Measurements from ENCODE around the gene OR1E2.
"Not testable (repeated sequence)": the region's sequence is repeated elsewhere in the genome, so short reads cannot be mapped to it uniquely, and the experiment has no call there.

OR1E2 gene

GRCh38 chr17:3411070-3411469 is 22.6 kb downstream of the OR1E2 start, which contains the start of gene OR3A3:
TSS of gene OR3A3 (plus strand) at chr17:3411370.
- H3K9me2 ChIP-seq (replicated peaks; ENCODE audit: control insufficient read depth, low read length), result no peaks in the 10 kb centered on the region
- no peak for TF ChIP-seq CTCF (IDR thresholded peaks at IDR 0.05; ENCODE audit: low read depth, low read length, poor library complexity, severe bottlenecking)
- no peak for TF ChIP-seq EZH2phosphoT487 (IDR thresholded peaks at IDR 0.05; ENCODE audit: borderline replicate concordance, low read length)
- H3K27ac ChIP-seq (ENCODE audit: low read depth, low read length), result no peak within 1 kb of the TSS
- H3K27me3 ChIP-seq (ENCODE audit: control insufficient read depth, low read length), result no peaks in the 10 kb centered on the region
- no peaks in the 10 kb centered on the region for H4K20me1 ChIP-seq (ENCODE audit: control insufficient read depth, insufficient read depth, low read depth, low read length)
- no peaks in the 10 kb centered on the region for H3F3A ChIP-seq (ENCODE audit: control insufficient read depth, insufficient read depth)
- H3K79me2 ChIP-seq (ENCODE audit: control insufficient read depth, low read length), result no peaks in the 10 kb centered on the region
- H3K4me1 ChIP-seq (ENCODE audit: control insufficient read depth, low read length), result no peaks in the 10 kb centered on the region
- no peak within 1 kb of the TSS for H3K4me3 ChIP-seq (ENCODE audit: low read length)
- H3K4me2 ChIP-seq (ENCODE audit: low read length), result no peak within 1 kb of the TSS
- H3K9me3 ChIP-seq (ENCODE audit: control insufficient read depth, insufficient read depth, low read length), result peaks cover 7% of the 10 kb centered on the region
- H3K36me3 ChIP-seq (ENCODE audit: control insufficient read depth, low read length), result no peaks in the 10 kb centered on the region

GRCh38 chr17:3403856-3404255 is 29.8 kb downstream of the OR1E2 start:
- not testable (repeated sequence) for H3K9me3 ChIP-seq (ENCODE audit: control insufficient read depth, insufficient read depth, low read length); H3K27ac ChIP-seq (ENCODE audit: low read depth, low read length); H3K4me2 ChIP-seq (ENCODE audit: low read length); H3K4me1 ChIP-seq (ENCODE audit: control insufficient read depth, low read length); H3K27me3 ChIP-seq (ENCODE audit: control insufficient read depth, low read length); H3K9me2 ChIP-seq (replicated peaks; ENCODE audit: control insufficient read depth, low read length); H3K4me3 ChIP-seq (ENCODE audit: low read length); H3F3A ChIP-seq (ENCODE audit: control insufficient read depth, insufficient read depth); H4K20me1 ChIP-seq (ENCODE audit: control insufficient read depth, insufficient read depth, low read depth, low read length); H3K79me2 ChIP-seq (ENCODE audit: control insufficient read depth, low read length); H3K36me3 ChIP-seq (ENCODE audit: control insufficient read depth, low read length)

- no peak overlapping the region for H3K27ac ChIP-seq (ENCODE audit: low read depth, low read length)
- no peaks in the 10 kb centered on the region for H3F3A ChIP-seq (ENCODE audit: control insufficient read depth, insufficient read depth)
- no peak overlapping the region for H3K4me3 ChIP-seq (ENCODE audit: low read length)
- H3K9me2 ChIP-seq (replicated peaks; ENCODE audit: control insufficient read depth, low read length), result no peaks in the 10 kb centered on the region
- peaks cover 8% of the 10 kb centered on the region; the same call in 1 of the 2 replicates for H3K27me3 ChIP-seq (ENCODE audit: control insufficient read depth, low read length)
- no peaks in the 10 kb centered on the region for H3K79me2 ChIP-seq (ENCODE audit: control insufficient read depth, low read length)
- TF ChIP-seq EZH2phosphoT487 (IDR thresholded peaks at IDR 0.05; ENCODE audit: borderline replicate concordance, low read length) (no peak), CTCF (IDR thresholded peaks at IDR 0.05; ENCODE audit: low read depth, low read length, poor library complexity, severe bottlenecking) (no peak)
- H4K20me1 ChIP-seq (ENCODE audit: control insufficient read depth, insufficient read depth, low read depth, low read length), result no peaks in the 10 kb centered on the region
- no peaks in the 10 kb centered on the region for H3K4me1 ChIP-seq (ENCODE audit: control insufficient read depth, low read length)
- H3K9me3 ChIP-seq (ENCODE audit: control insufficient read depth, insufficient read depth, low read length), result no peaks in the 10 kb centered on the region; the same call in 1 of the 2 replicates
- H3K4me2 ChIP-seq (ENCODE audit: low read length), result no peak overlapping the region
- H3K36me3 ChIP-seq (ENCODE audit: control insufficient read depth, low read length), result no peaks in the 10 kb centered on the region
Observed at GRCh38 chr17:3401786-3402185, 31.9 kb downstream of the OR1E2 start.

- no peak for TF ChIP-seq CTCF (IDR thresholded peaks at IDR 0.05; ENCODE audit: low read depth, low read length, poor library complexity, severe bottlenecking)
- no peak for TF ChIP-seq EZH2phosphoT487 (IDR thresholded peaks at IDR 0.05; ENCODE audit: borderline replicate concordance, low read length)
- Histone ChIP-seq H3K4me2 (ENCODE audit: low read length) (no peak overlapping the region), H3K27ac (ENCODE audit: low read depth, low read length) (no peak overlapping the region), H3K4me3 (ENCODE audit: low read length) (no peak overlapping the region), H3K9me3 (ENCODE audit: control insufficient read depth, insufficient read depth, low read length) (no peaks in the 10 kb centered on the region), H3K79me2 (ENCODE audit: control insufficient read depth, low read length) (no peaks in the 10 kb centered on the region), H3K27me3 (ENCODE audit: control insufficient read depth, low read length) (peaks cover 8% of the 10 kb centered on the region; the same call in 1 of the 2 replicates), H3K9me2 (replicated peaks; ENCODE audit: control insufficient read depth, low read length) (no peaks in the 10 kb centered on the region), H3K36me3 (ENCODE audit: control insufficient read depth, low read length) (no peaks in the 10 kb centered on the region), H3K4me1 (ENCODE audit: control insufficient read depth, low read length) (no peaks in the 10 kb centered on the region), H3F3A (ENCODE audit: control insufficient read depth, insufficient read depth) (no peaks in the 10 kb centered on the region), H4K20me1 (ENCODE audit: control insufficient read depth, insufficient read depth, low read depth, low read length) (no peaks in the 10 kb centered on the region)
Observed at GRCh38 chr17:3400055-3400454, 33.6 kb downstream of the OR1E2 start.
